ENCODE measurements around the gene CD177. TPM values are rescaled to one million over a fixed set of nuclear protein-coding genes. Genes with fewer than 3 reads are reported as not detected.

Gene CD177
- polyA plus RNA-seq, 1 of the 3 experiments (the other 2 are of a cell fraction) = 0.54 TPM

GRCh38 chr19:43318203-43318602 lies 35.3 kb upstream of the CD177 start:
- ChIA-PET CTCF (interaction anchor here (1.5 kb wide), 1 partner anchor 41 kb away, joined by 3 read pairs; no protein-coding TSS in a partner anchor), POLR2A (no interaction called here)
- WGBS (ENCODE audit: low lambda C conversion rate) = 19% methylated on average over 3 of the region's 3 CpGs

GRCh38 chr19:43318796-43319314 lies 34.6 kb upstream of the CD177 start:
- H3K36me3 ChIP-seq (replicated peaks in 1 of 2; ENCODE audit: control insufficient read depth in 1 of 2, insufficient read depth in 2 of 2, low read length in 1 of 2) = no peaks in the 10 kb centered on the region
- DNase-seq = no peak
- no peaks in the 10 kb centered on the region for H3K27me3 ChIP-seq (ENCODE audit: insufficient read depth)
- H3K9ac ChIP-seq = no peak overlapping the region
- H2AFZ ChIP-seq (ENCODE audit: low read depth) = peak overlapping the region; percentile 29; the same call in 1 of the 2 replicates
- H4K20me1 ChIP-seq (ENCODE audit: insufficient read depth) = no peaks in the 10 kb centered on the region
- H3K4me2 ChIP-seq = no peak overlapping the region
- H3K4me1 ChIP-seq (ENCODE audit: control insufficient read depth in 1 of 2, insufficient read depth in 2 of 2, low read depth in 1 of 2, low read length in 1 of 2) = no peaks in the 10 kb centered on the region; a peak in 1 of 4 replicates
- no peak overlapping the region for H3K27ac ChIP-seq (ENCODE audit: low read depth in 2 of 2, low read length in 1 of 2)
- no peaks in the 10 kb centered on the region for H3K79me2 ChIP-seq (ENCODE audit: insufficient read depth)
- ChIA-PET CTCF (no interaction called here), POLR2A (no interaction called here)
- H3F3A ChIP-seq (replicated peaks; ENCODE audit: insufficient read depth) = no peaks in the 10 kb centered on the region
- no peaks in the 10 kb centered on the region for H3K9me2 ChIP-seq
- no peaks in the 10 kb centered on the region for H3K9me3 ChIP-seq
- H3K4me3 ChIP-seq (ENCODE audit: low read depth in 2 of 2, low read length in 1 of 2) = no peak overlapping the region
- WGBS (ENCODE audit: low lambda C conversion rate) = 24% methylated on average over 4 of the region's 4 CpGs
- TF ChIP-seq FOXM1 (IDR thresholded peaks at IDR 0.05; ENCODE audit: low read depth) = no peak
- TF ChIP-seq IRF3 (IDR thresholded peaks at IDR 0.05; ENCODE audit: low read depth, low read length) = no peak
- no peak for TF ChIP-seq RAD21 (IDR thresholded peaks at IDR 0.05; ENCODE audit: low read length)
- no peak for TF ChIP-seq CTCF (IDR thresholded peaks at IDR 0.05)
- no peak for TF ChIP-seq EP300 (IDR thresholded peaks at IDR 0.05; ENCODE audit: borderline replicate concordance in 1 of 2, low read depth in 1 of 2, low read length in 1 of 2)
- no peak for TF ChIP-seq GABPA (IDR thresholded peaks at IDR 0.05; ENCODE audit: low read depth)
- TF ChIP-seq ZBTB33 (IDR thresholded peaks at IDR 0.05; ENCODE audit: borderline replicate concordance, low read depth) = no peak
- no peak for TF ChIP-seq ELF1 (IDR thresholded peaks at IDR 0.05)

More at GRCh38 chr19:43318203-43318602, 35.3 kb upstream of the CD177 start:
- H3K4me1 ChIP-seq (ENCODE audit: control insufficient read depth in 1 of 2, insufficient read depth in 2 of 2, low read depth in 1 of 2, low read length in 1 of 2) = no peaks in the 10 kb centered on the region; a peak in 1 of 4 replicates
- H3K4me3 ChIP-seq (ENCODE audit: low read depth in 2 of 2, low read length in 1 of 2) = no peak overlapping the region
- H3F3A ChIP-seq (replicated peaks; ENCODE audit: insufficient read depth) = no peaks in the 10 kb centered on the region
- no peak overlapping the region for H3K27ac ChIP-seq (ENCODE audit: low read depth in 2 of 2, low read length in 1 of 2)
- H3K4me2 ChIP-seq = no peak overlapping the region
- no peaks in the 10 kb centered on the region for H3K36me3 ChIP-seq (replicated peaks in 1 of 2; ENCODE audit: control insufficient read depth in 1 of 2, insufficient read depth in 2 of 2, low read length in 1 of 2)
- H4K20me1 ChIP-seq (ENCODE audit: insufficient read depth) = no peaks in the 10 kb centered on the region
- no peaks in the 10 kb centered on the region for H3K79me2 ChIP-seq (ENCODE audit: insufficient read depth)
- H3K9ac ChIP-seq = no peak overlapping the region
- H2AFZ ChIP-seq (ENCODE audit: low read depth) = peak overlapping the region; percentile 29; the same call in 1 of the 2 replicates
- no peak for TF ChIP-seq TEAD4 (IDR thresholded peaks at IDR 0.05; ENCODE audit: borderline replicate concordance, insufficient read depth)
- TF ChIP-seq REST (IDR thresholded peaks at IDR 0.05; ENCODE audit: low read depth, low read length) = no peak
- no peak for TF ChIP-seq GABPA (IDR thresholded peaks at IDR 0.05; ENCODE audit: low read depth)
- no peak for TF ChIP-seq FOXJ3 (CRISPR knock-in tag; IDR thresholded peaks at IDR 0.05)
- no peak for DNase-seq
- no peaks in the 10 kb centered on the region for H3K9me2 ChIP-seq
- H3K27me3 ChIP-seq (ENCODE audit: insufficient read depth) = no peaks in the 10 kb centered on the region
- no peaks in the 10 kb centered on the region for H3K9me3 ChIP-seq
